H1 (cell line): ENCODE measurements around the gene SND1. TPM values are rescaled to one million over a fixed set of nuclear protein-coding genes. Genes with fewer than 3 reads are reported as not detected.
A peak's percentile ranks its signal among the peaks of the same experiment; 100 is the strongest.

Experiments used
- CTCF ChIA-PET: fragments of 300-600 bp; sonication (Branson Sonifier 250); formaldehyde crosslinking; loops from one replicate; lab custom pipeline; 2021; ENCODE audit not compliant: partially characterized antibody; lab: Charles Lee
- POLR2A ChIA-PET: fragments of 300-600 bp; sonication (Branson Sonifier 250); formaldehyde crosslinking; loops from one replicate; lab custom pipeline; 2021; ENCODE audit warnings: inconsistent platforms; ENCODE audit not compliant: partially characterized antibody; lab: Charles Lee
- DNase-seq, 2 experiments: peaks; one replicate each; pipeline versions ENCODE4 v3.0.0 to v3.0.0-alpha.2; 2010 to 2022; ENCODE audit warnings: low spot score in 2 of 2, low read depth in 1 of 2, mixed read lengths in 1 of 2
- FAIRE-seq: peaks from 2 replicates; lab custom pipeline; 2011; peaks lifted over from hg19 to GRCh38; lab: Jason Lieb, UNC
- H2AFZ ChIP-seq: 2 replicates; pipeline ENCODE4 v1.8.1; 2012; ENCODE audit warnings: low read length, inconsistent platforms
- H2AK5ac ChIP-seq: 2 replicates; pipeline ENCODE4 v1.6.1; 2013; ENCODE audit warnings: low read depth, low read length
- H2BK120ac ChIP-seq: replicated peaks from 2 replicates; pipeline ENCODE3; 2013; ENCODE audit warnings: low read depth, low read length, inconsistent platforms
- H2BK12ac ChIP-seq: 2 replicates; pipeline ENCODE4 v1.6.1; 2013; ENCODE audit warnings: low read depth, low read length
- H2BK15ac ChIP-seq: 2 replicates; pipeline ENCODE4 v1.6.1; 2013; ENCODE audit warnings: low read length
- H2BK20ac ChIP-seq: 2 replicates; pipeline ENCODE4 v1.6.1; 2013; ENCODE audit warnings: low read length
- H2BK5ac ChIP-seq: 2 replicates; pipeline ENCODE4 v1.6.1; 2013; ENCODE audit warnings: low read depth, low read length
- H3K14ac ChIP-seq: 2 replicates; pipeline ENCODE4 v1.6.1; 2013; ENCODE audit warnings: inconsistent platforms; ENCODE audit not compliant: insufficient read length
- H3K18ac ChIP-seq: 2 replicates; pipeline ENCODE4 v1.6.1; 2013; ENCODE audit warnings: low read length; ENCODE audit errors: extremely low read depth
- H3K23ac ChIP-seq: 2 replicates; pipeline ENCODE4 v1.6.1; 2013; ENCODE audit warnings: inconsistent platforms; ENCODE audit not compliant: insufficient read length
- H3K23me2 ChIP-seq: 2 replicates; pipeline ENCODE4 v1.6.1; 2013; ENCODE audit warnings: low read depth, low read length
- H3K27ac ChIP-seq: 2 replicates; pipeline ENCODE4 v1.6.1; 2011; ENCODE audit warnings: low read depth, low read length, inconsistent platforms
- H3K27me3 ChIP-seq, 4 experiments: replicated peaks in 1 of 4; 1 replicate in 1 of 4; 2 replicates in 3 of 4; pipeline versions ENCODE4 v1.6.1 to v1.8.1; 2011 to 2013; ENCODE audit warnings: low read length in 3 of 4, mild to moderate bottlenecking in 3 of 4, inconsistent platforms in 2 of 4, mixed read lengths in 2 of 4, moderate library complexity in 1 of 4; ENCODE audit not compliant: control insufficient read depth in 3 of 4, insufficient read depth in 3 of 4; ENCODE audit errors: extremely low read depth in 1 of 4
- H3K36me3 ChIP-seq, 4 experiments: 2 replicates each; pipeline versions ENCODE4 v1.6.1 to v1.8.1; 2011 to 2013; ENCODE audit warnings: mild to moderate bottlenecking in 4 of 4, low read length in 3 of 4, moderate library complexity in 2 of 4, control low read depth in 1 of 4, inconsistent platforms in 1 of 4; ENCODE audit not compliant: insufficient read depth in 4 of 4, control insufficient read depth in 2 of 4
- H3K4ac ChIP-seq: replicated peaks from 2 replicates; pipeline ENCODE3; 2013; ENCODE audit warnings: low read length, low read depth, mixed read lengths, inconsistent platforms; ENCODE audit not compliant: insufficient read length
- H3K4me1 ChIP-seq, 4 experiments: replicated peaks in 1 of 4; 1 replicate in 1 of 4; 2 replicates in 3 of 4; pipeline versions ENCODE4 v1.6.1 to v1.8.1; 2011 to 2013; ENCODE audit warnings: low read length in 3 of 4, inconsistent platforms in 2 of 4, mixed read lengths in 1 of 4; ENCODE audit not compliant: insufficient read depth in 4 of 4, control insufficient read depth in 3 of 4
- H3K4me2 ChIP-seq, 2 experiments: 2 replicates each; pipeline versions ENCODE4 v1.6.1 to v1.8.1; 2011 to 2013; ENCODE audit warnings: low read depth in 2 of 2, low read length in 2 of 2, control low read depth in 1 of 2, inconsistent platforms in 1 of 2, mild to moderate bottlenecking in 1 of 2; ENCODE audit not compliant: insufficient read depth in 1 of 2
- H3K4me3 ChIP-seq, 4 experiments: fragments of 200-600, 300-600 bp in 1 of 4; sonication (generic), shearing (Covaris generic), sonication (Bioruptor Twin) in 1 of 4; 2 replicates each; pipeline versions ENCODE4 v1.5.1 to v1.8.1; 2011 to 2016; ENCODE audit warnings: low read length in 4 of 4, low read depth in 3 of 4, control low read depth in 2 of 4, inconsistent platforms in 2 of 4, mild to moderate bottlenecking in 2 of 4, mixed read lengths in 1 of 4, moderate library complexity in 1 of 4; ENCODE audit not compliant: insufficient read depth in 2 of 4; ENCODE audit errors: extremely low read depth in 1 of 4
- H3K56ac ChIP-seq: replicated peaks from 2 replicates; pipeline ENCODE3; 2013; ENCODE audit warnings: low read depth, mild to moderate bottlenecking, mixed read lengths, low read length, inconsistent platforms; ENCODE audit not compliant: insufficient read length
- H3K79me1 ChIP-seq: 2 replicates; pipeline ENCODE4 v1.6.1; 2013; ENCODE audit warnings: low read depth, low read length, control low read depth
- H3K79me2 ChIP-seq, 2 experiments: 2 replicates each; pipeline versions ENCODE4 v1.6.1 to v1.8.1; 2012 to 2013; ENCODE audit warnings: low read length in 2 of 2, mild to moderate bottlenecking in 2 of 2, inconsistent platforms in 1 of 2; ENCODE audit not compliant: insufficient read depth in 2 of 2, control insufficient read depth in 1 of 2
- H3K9ac ChIP-seq, 4 experiments: replicated peaks in 1 of 4; 1 replicate in 1 of 4; 2 replicates in 3 of 4; pipeline versions ENCODE4 v1.6.1 to v1.8.1; 2011 to 2013; ENCODE audit warnings: low read depth in 3 of 4, low read length in 3 of 4, control low read depth in 2 of 4, mild to moderate bottlenecking in 2 of 4, moderate library complexity in 2 of 4, inconsistent platforms in 1 of 4; ENCODE audit errors: extremely low read depth in 1 of 4
- H3K9me3 ChIP-seq, 2 experiments: 2 replicates each; pipeline versions ENCODE4 v1.6.1 to v1.8.1; 2012 to 2013; ENCODE audit warnings: mild to moderate bottlenecking in 2 of 2, moderate library complexity in 2 of 2, control low read depth in 1 of 2, inconsistent platforms in 1 of 2, low read depth in 1 of 2, low read length in 1 of 2, mixed read lengths in 1 of 2; ENCODE audit not compliant: insufficient read depth in 2 of 2
- H4K20me1 ChIP-seq, 2 experiments: replicated peaks in 1 of 2; 2 replicates each; pipeline versions ENCODE3 to v1.8.1; 2011 to 2013; ENCODE audit warnings: inconsistent platforms in 2 of 2, low read length in 2 of 2, mild to moderate bottlenecking in 1 of 2; ENCODE audit not compliant: insufficient read depth in 2 of 2, control insufficient read depth in 1 of 2
- H4K5ac ChIP-seq: 2 replicates; pipeline ENCODE4 v1.6.1; 2013; ENCODE audit warnings: low read length, low read depth, mixed read lengths, inconsistent platforms; ENCODE audit not compliant: insufficient read length
- H4K8ac ChIP-seq: 2 replicates; pipeline ENCODE4 v1.8.0; 2013; ENCODE audit warnings: mild to moderate bottlenecking, moderate library complexity, low read length, inconsistent platforms; ENCODE audit not compliant: insufficient read depth; ENCODE audit errors: extremely low read depth
- H4K91ac ChIP-seq: replicated peaks from 2 replicates; pipeline ENCODE3; 2013; ENCODE audit warnings: low read length, mixed read lengths, inconsistent platforms; ENCODE audit not compliant: insufficient read length
- KDM4A ChIP-seq: IDR thresholded peaks from one replicate; pipeline ENCODE4 v1.7.1; 2012; ENCODE audit warnings: low read depth, mild to moderate bottlenecking, moderate library complexity, low read length, inconsistent platforms; ENCODE audit not compliant: severe bottlenecking
- KDM5A ChIP-seq: fragments of 200-600 bp; IDR thresholded peaks from 2 replicates; pipeline ENCODE4 v1.7.1; 2012; ENCODE audit warnings: mild to moderate bottlenecking, low read length, inconsistent platforms, mixed read lengths
- MAFK ChIP-seq: IDR thresholded peaks from 2 replicates; pipeline ENCODE4 v1.6.1; 2012; ENCODE audit warnings: low read depth, mild to moderate bottlenecking, improper control_type of control experiment, low read length
- POLR2A ChIP-seq, 2 experiments: IDR thresholded peaks; 1 replicate in 1 of 2; 2 replicates in 1 of 2; pipeline ENCODE4 v1.6.1; 2011; ENCODE audit warnings: low read depth in 2 of 2, low read length in 2 of 2, mild to moderate bottlenecking in 2 of 2; ENCODE audit errors: control extremely low read depth in 1 of 2
- TAF1 ChIP-seq: IDR thresholded peaks from 2 replicates; pipeline ENCODE4 v1.6.1; 2011; ENCODE audit warnings: mild to moderate bottlenecking, low read depth, low read length
- WGBS, 2 experiments: shearing (Covaris generic) in 1 of 2; methylation state at CpG; one replicate each; pipeline versions ENCODE4 v1.1.6 to v1.1.7; 2013 to 2015; ENCODE audit warnings: low lambda C conversion rate in 2 of 2, mixed read lengths in 2 of 2, inconsistent platforms in 1 of 2, low coverage in 1 of 2, missing lambda C conversion rate in 1 of 2; ENCODE audit not compliant: insufficient replicate concordance in 2 of 2, insufficient coverage in 1 of 2, insufficient read length in 1 of 2; ENCODE audit errors: extremely low coverage in 1 of 2, missing lambda C conversion rate in 1 of 2; 5-methylcytosine and 5-hydroxymethylcytosine counted together
- polyA plus RNA-seq, 7 experiments: library from polyadenylated mRNA; depleted of rRNA in 3 of 7; stranded (reverse) in 5 of 7; unstranded in 2 of 7; fragments of >200 nt in 5 of 7; fragments of 200-250 nt in 2 of 7; gene quantifications; 1 replicate in 5 of 7; 2 replicates in 1 of 7; 4 replicates in 1 of 7; pipeline versions ENCODE4 v1.2.1 to v1.2.3, GENCODE V29; 2011 to 2013; ENCODE audit warnings: missing spikeins in 2 of 7, mixed read lengths in 2 of 7
- total RNA-seq: library from RNA; stranded (reverse); fragmentation: NEBNext Ultra II Directional; extraction: Animal tissue kit (Norgen Biotek cat#: 25700); gene quantifications from 2 replicates; pipeline ENCODE4 v1.2.1, GENCODE V29; 2021

The SND1 gene
- total and polyA plus RNA-seq, 2 of the 8 experiments (the other 6 are each of a cell fraction or from before 2014, with no cell fraction given), result 122 to 290 TPM

DNA sequence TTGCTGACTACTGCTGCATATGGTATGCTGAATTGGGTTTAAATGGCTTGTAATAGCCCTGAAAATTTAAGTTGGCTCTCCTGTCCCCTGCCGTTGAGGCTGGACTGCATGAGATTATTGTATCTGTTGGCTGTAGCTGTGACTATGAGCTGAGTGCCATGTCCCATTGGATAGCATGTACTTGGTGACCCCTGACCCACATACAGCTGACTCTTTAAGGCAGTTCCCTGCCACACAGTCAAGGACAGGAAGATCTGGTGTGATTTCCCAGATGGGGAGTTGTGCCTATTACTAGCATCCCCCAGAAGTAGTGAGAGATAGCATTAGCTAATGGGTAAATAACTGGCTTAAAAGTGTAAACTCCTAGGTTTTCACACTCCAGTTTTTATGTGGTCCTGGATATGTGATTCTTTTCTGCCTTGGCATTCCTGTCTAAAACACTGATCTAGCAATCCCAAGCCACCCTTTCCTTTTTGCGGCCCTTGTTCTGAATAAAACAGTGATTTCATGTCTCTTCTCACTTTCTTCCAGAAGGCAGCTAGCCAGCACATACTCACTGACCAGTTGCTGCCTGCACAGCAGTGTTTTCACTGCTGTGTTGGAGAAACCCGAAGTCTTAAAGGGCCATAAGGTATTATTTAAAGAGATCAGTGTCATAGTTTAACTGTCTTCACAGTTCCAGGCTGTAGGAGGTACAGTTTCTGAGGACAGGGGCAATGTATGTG is 343.3 kb downstream of the SND1 start:
- no peak overlapping the region for H3K9ac ChIP-seq
- no peak for DNase-seq
- TF ChIP-seq POLR2A (IDR thresholded peaks at IDR 0.05; ENCODE audit: control extremely low read depth in 1 of 2, low read depth in 2 of 2, low read length in 2 of 2) (no peak), KDM5A (no peak), MAFK (no peak), TAF1 (no peak), KDM4A (no peak)
- H3K4me1 ChIP-seq, result peaks cover 2 to 15% (median 9%) of the 10 kb centered on the region in 4 experiments; a peak in 6 of 7 replicates
- H3K23me2 ChIP-seq, result no peaks in the 10 kb centered on the region
- H3K9me3 ChIP-seq, result no peaks in the 10 kb centered on the region
- CTCF ChIA-PET, result interaction anchor here (0.9 to 2.5 kb wide), 7 partner anchors 9 to 72 kb away, joined by 3 to 10 read pairs (median 4); no protein-coding TSS in a partner anchor
- H3K4ac ChIP-seq, result no peak overlapping the region
- H3K18ac ChIP-seq, result no peak overlapping the region
- H2BK15ac ChIP-seq, result 0 out of 2 replicates have a peak overlapping the region, but pooled peaks have one; percentile 62
- H2BK120ac ChIP-seq, result no peak overlapping the region
- H3K4me2 ChIP-seq, result no peak overlapping the region
- no peak for FAIRE-seq
- H3K56ac ChIP-seq, result no peak overlapping the region
- POLR2A ChIA-PET, result interaction anchor here (1.3 kb wide), 1 partner anchor 15 kb away, joined by 3 read pairs; no protein-coding TSS in a partner anchor
- 77% methylated on average over 3 of the region's 3 CpGs; no CpG with 5 or more reads in 1 of the 2 experiments for WGBS, 2 experiments
- H2BK20ac ChIP-seq, result no peak overlapping the region
- H2BK5ac ChIP-seq, result no peak overlapping the region
- no peaks in the 10 kb centered on the region for H3K27me3 ChIP-seq
- no peak overlapping the region for H2AFZ ChIP-seq
- no peak overlapping the region for H4K91ac ChIP-seq
- H3K14ac ChIP-seq, result no peak overlapping the region
- H3K79me2 ChIP-seq, result no peaks in the 10 kb centered on the region
- H2AK5ac ChIP-seq, result no peak overlapping the region; the same call in 1 of the 2 replicates
- H3K27ac ChIP-seq, result no peak overlapping the region
- no peak overlapping the region for H2BK12ac ChIP-seq
- peaks cover 4% of the 10 kb centered on the region; the same call in 1 of the 2 replicates for H3K79me1 ChIP-seq
- H3K23ac ChIP-seq, result no peak overlapping the region
- no peak overlapping the region for H4K8ac ChIP-seq
- H3K36me3 ChIP-seq, result peaks cover 0 to 11% (median 5%) of the 10 kb centered on the region in 4 experiments; a peak in 3 of 8 replicates
- H3K4me3 ChIP-seq, result no peak overlapping the region
- no peak overlapping the region for H4K5ac ChIP-seq
- H4K20me1 ChIP-seq, result no peaks in the 10 kb centered on the region
